Epithelial cell of prostate (primary cell): ENCODE data around the gene PRM2.
A peak's percentile ranks its signal among the peaks of the same experiment; 100 is the strongest.
"Not testable (repeated sequence)": the region's sequence is repeated elsewhere in the genome, so short reads cannot be mapped to it uniquely, and the experiment has no call there.

ENCODE experiments used
- DNase-seq: peaks from one replicate; pipeline ENCODE4 v3.0.0-alpha.2; 2011; ENCODE audit warnings: low read depth, low spot score
- H3K27ac ChIP-seq: fragments of 450-650 bp; 2 replicates; pipeline ENCODE4 v1.5.1; 2017; ENCODE audit warnings: mild to moderate bottlenecking

The PRM2 gene

GRCh38 chr16:11308493-11309283 lies 32.4 kb upstream of the PRM2 start:
- H3K27ac ChIP-seq: no peak overlapping the region
- DNase-seq: no peak

- H3K27ac ChIP-seq: no peak overlapping the region
- no peak for DNase-seq
Measured at GRCh38 chr16:11307639-11308492, 31.6 kb upstream of the PRM2 start.

- DNase-seq: no peak
- H3K27ac ChIP-seq: no peak overlapping the region
Measured at GRCh38 chr16:11306997-11307638, 30.8 kb upstream of the PRM2 start.

GRCh38 chr16:11306381-11306780 lies 30.1 kb upstream of the PRM2 start:
- H3K27ac ChIP-seq: no peak overlapping the region
- no peak for DNase-seq

- no peak overlapping the region for H3K27ac ChIP-seq
- no peak for DNase-seq
Measured at GRCh38 chr16:11303405-11304138, 27.3 kb upstream of the PRM2 start.

- H3K27ac ChIP-seq: no peak overlapping the region
- no peak for DNase-seq
Measured at GRCh38 chr16:11302977-11303376, 26.7 kb upstream of the PRM2 start.

- H3K27ac ChIP-seq: no peak overlapping the region
- DNase-seq: no peak
Measured at GRCh38 chr16:11301645-11302501, 25.6 kb upstream of the PRM2 start.

- no peak overlapping the region for H3K27ac ChIP-seq
- DNase-seq: no peak
Measured at GRCh38 chr16:11300560-11300892, 24.2 kb upstream of the PRM2 start.

- DNase-seq: no peak
- no peak overlapping the region for H3K27ac ChIP-seq
Measured at GRCh38 chr16:11299865-11300559, 23.7 kb upstream of the PRM2 start.

- not testable (repeated sequence) for H3K27ac ChIP-seq, DNase-seq
Measured at GRCh38 chr16:11298950-11299547, 22.8 kb upstream of the PRM2 start.

- H3K27ac ChIP-seq: no peak overlapping the region
- DNase-seq: no peak
Measured at GRCh38 chr16:11298143-11298900, 22.0 kb upstream of the PRM2 start.

- no peak for DNase-seq
- H3K27ac ChIP-seq: no peak overlapping the region
Measured at GRCh38 chr16:11297492-11298142, 21.3 kb upstream of the PRM2 start.

GRCh38 chr16:11296706-11297491 lies 20.6 kb upstream of the PRM2 start:
- peak; percentile 33 for DNase-seq
- no peak overlapping the region for H3K27ac ChIP-seq

- H3K27ac ChIP-seq: no peak overlapping the region
- no peak for DNase-seq
Measured at GRCh38 chr16:11296351-11296705, 20.0 kb upstream of the PRM2 start.

GRCh38 chr16:11295672-11296071 lies 19.4 kb upstream of the PRM2 start:
- no peak for DNase-seq
- H3K27ac ChIP-seq: no peak overlapping the region

- no peak for DNase-seq
Measured at GRCh38 chr16:11292076-11292748, 15.9 kb upstream of the PRM2 start.

More at GRCh38 chr16:11292076-11292748, 15.9 kb upstream of the PRM2 start:
- no peak overlapping the region for H3K27ac ChIP-seq
